H9 (cell line): Measurements from ENCODE around the gene HS6ST1. TPM values are rescaled to one million over a fixed set of nuclear protein-coding genes. Genes with fewer than 3 reads are reported as not detected.

Experiments
- DNase-seq: peaks from one replicate; pipeline ENCODE4 v3.0.0-alpha.2; 2017
- H2AFZ ChIP-seq: one replicate; pipeline ENCODE4 v1.6.1; 2013; ENCODE audit warnings: mild to moderate bottlenecking, low read length, control low read depth, moderate library complexity
- H2AK5ac ChIP-seq: 2 replicates; pipeline ENCODE4 v1.6.1; 2013; ENCODE audit warnings: low read length, control low read depth, mixed read lengths; ENCODE audit not compliant: insufficient read length
- H2BK120ac ChIP-seq: one replicate; pipeline ENCODE4 v1.6.1; 2013; ENCODE audit warnings: low read depth, mild to moderate bottlenecking, low read length, control low read depth, inconsistent platforms; ENCODE audit not compliant: poor library complexity, severe bottlenecking
- H2BK12ac ChIP-seq: 2 replicates; pipeline ENCODE4 v1.6.1; 2013; ENCODE audit warnings: low read length, control low read depth, mixed read lengths, low read depth; ENCODE audit not compliant: insufficient read length
- H2BK15ac ChIP-seq: 2 replicates; pipeline ENCODE4 v1.6.1; 2013; ENCODE audit warnings: low read depth, low read length, control low read depth
- H2BK20ac ChIP-seq: one replicate; pipeline ENCODE4 v1.6.1; 2013; ENCODE audit warnings: low read depth, mild to moderate bottlenecking, low read length, control low read depth, inconsistent platforms; ENCODE audit not compliant: poor library complexity, severe bottlenecking
- H2BK5ac ChIP-seq: 2 replicates; pipeline ENCODE4 v1.6.1; 2013; ENCODE audit warnings: low read length, control low read depth, mixed read lengths; ENCODE audit not compliant: insufficient read length
- H3K14ac ChIP-seq: 2 replicates; pipeline ENCODE4 v1.6.1; 2013; ENCODE audit warnings: low read length, control low read depth; ENCODE audit not compliant: insufficient read depth
- H3K18ac ChIP-seq: 2 replicates; pipeline ENCODE4 v1.6.1; 2013; ENCODE audit warnings: low read depth, mild to moderate bottlenecking, mixed read lengths, low read length, control low read depth; ENCODE audit not compliant: insufficient read length
- H3K23ac ChIP-seq: 2 replicates; pipeline ENCODE4 v1.6.1; 2013; ENCODE audit warnings: low read length, control low read depth, mixed read lengths, low read depth; ENCODE audit not compliant: insufficient read length
- H3K23me2 ChIP-seq: 2 replicates; pipeline ENCODE4 v1.6.1; 2013; ENCODE audit warnings: low read depth, mild to moderate bottlenecking, mixed read lengths, low read length, control low read depth; ENCODE audit not compliant: insufficient read length, poor library complexity, severe bottlenecking
- H3K27ac ChIP-seq: 2 replicates; pipeline ENCODE4 v1.5.1; 2013; ENCODE audit warnings: low read length, control low read depth, mixed read lengths, low read depth; ENCODE audit not compliant: insufficient read length
- H3K27me3 ChIP-seq: 2 replicates; pipeline ENCODE4 v1.6.1; 2013; ENCODE audit warnings: low read length, control low read depth, inconsistent platforms; ENCODE audit not compliant: insufficient read depth
- H3K4ac ChIP-seq: 2 replicates; pipeline ENCODE4 v1.6.1; 2013; ENCODE audit warnings: low read depth, mild to moderate bottlenecking, control low read depth, inconsistent platforms, low read length, moderate library complexity
- H3K4me1 ChIP-seq: 2 replicates; pipeline ENCODE4 v1.6.1; 2013; ENCODE audit warnings: low read length, control low read depth, inconsistent platforms; ENCODE audit not compliant: insufficient read depth
- H3K4me2 ChIP-seq: 2 replicates; pipeline ENCODE4 v1.6.1; 2013; ENCODE audit warnings: low read length, control low read depth, mixed read lengths; ENCODE audit not compliant: insufficient read length, insufficient read depth
- H3K56ac ChIP-seq: 2 replicates; pipeline ENCODE4 v1.6.1; 2013; ENCODE audit warnings: low read depth, mild to moderate bottlenecking, mixed read lengths, low read length, control low read depth; ENCODE audit not compliant: insufficient read length
- H3K79me1 ChIP-seq: 2 replicates; pipeline ENCODE4 v1.6.1; 2013; ENCODE audit warnings: low read depth, mild to moderate bottlenecking, moderate library complexity, low read length, control low read depth, inconsistent platforms; ENCODE audit not compliant: insufficient read depth, poor library complexity, severe bottlenecking
- H3K79me2 ChIP-seq: 2 replicates; pipeline ENCODE4 v1.6.1; 2013; ENCODE audit warnings: low read length, control low read depth, inconsistent platforms; ENCODE audit not compliant: insufficient read depth
- H3K9ac ChIP-seq: 2 replicates; pipeline ENCODE4 v1.6.1; 2013; ENCODE audit warnings: low read length, control low read depth, mixed read lengths; ENCODE audit not compliant: insufficient read length; ENCODE audit errors: extremely low read depth
- H3K9me3 ChIP-seq: one replicate; pipeline ENCODE4 v1.6.1; 2013; ENCODE audit warnings: low read depth, low read length, inconsistent platforms; ENCODE audit not compliant: control insufficient read depth
- H3T11ph ChIP-seq: one replicate; pipeline ENCODE4 v1.6.1; 2013; ENCODE audit warnings: mild to moderate bottlenecking, low read length, control low read depth, inconsistent platforms
- H4K20me1 ChIP-seq: one replicate; pipeline ENCODE4 v1.6.1; 2013; ENCODE audit not compliant: control insufficient read depth, insufficient read length, insufficient read depth
- H4K5ac ChIP-seq: 2 replicates; pipeline ENCODE4 v1.6.1; 2013; ENCODE audit warnings: low read depth, mild to moderate bottlenecking, mixed read lengths, low read length, control low read depth; ENCODE audit not compliant: insufficient read length
- H4K8ac ChIP-seq: replicated peaks from 2 replicates; pipeline ENCODE4 v1.6.1; 2013; ENCODE audit warnings: low read length, control low read depth, mixed read lengths, low read depth; ENCODE audit not compliant: insufficient read length
- H4K91ac ChIP-seq: 2 replicates; pipeline ENCODE4 v1.6.1; 2013; ENCODE audit warnings: low read depth, mild to moderate bottlenecking, moderate library complexity, mixed read lengths, low read length, control low read depth; ENCODE audit not compliant: insufficient read length
- H3K27ac Mint-ChIP-seq, 3 experiments: 2 replicates in 2 of 3; 3 replicates in 1 of 3; pipeline ENCODE4 v1.8.0; 2020 to 2021; ENCODE audit warnings: mixed read lengths in 3 of 3, mild to moderate bottlenecking in 1 of 3, moderate library complexity in 1 of 3
- H3K27me3 Mint-ChIP-seq: 2 replicates; pipeline ENCODE4 v1.8.0; 2021; ENCODE audit warnings: low read depth, mild to moderate bottlenecking, moderate library complexity, mixed read lengths
- H3K36me3 Mint-ChIP-seq, 3 experiments: 2 replicates in 2 of 3; 3 replicates in 1 of 3; pipeline ENCODE4 v1.8.0; 2020 to 2021; ENCODE audit warnings: low read depth in 3 of 3, mixed read lengths in 3 of 3; ENCODE audit not compliant: insufficient read depth in 1 of 3
- H3K4me1 Mint-ChIP-seq, 2 experiments: 2 replicates each; pipeline ENCODE4 v1.8.0; 2020; ENCODE audit warnings: mixed read lengths in 2 of 2
- H3K4me3 Mint-ChIP-seq, 2 experiments: 2 replicates in 1 of 2; 3 replicates in 1 of 2; pipeline ENCODE4 v1.8.0; 2020 to 2021; ENCODE audit warnings: mild to moderate bottlenecking in 2 of 2, mixed read lengths in 2 of 2, moderate library complexity in 1 of 2
- H3K9me3 Mint-ChIP-seq, 2 experiments: 2 replicates in 1 of 2; 3 replicates in 1 of 2; pipeline ENCODE4 v1.8.0; 2020; ENCODE audit warnings: mild to moderate bottlenecking in 2 of 2, mixed read lengths in 2 of 2, moderate library complexity in 1 of 2
- CTCF ChIP-seq: fragments of 200-600 bp; sonication (generic); conservative IDR thresholded peaks from 3 replicates; pipeline ENCODE4 v1.8.0; 2021; ENCODE audit warnings: antibody characterized with exemption, mild to moderate bottlenecking
- WGBS: extraction: QIAGEN DNeasy Blood & Tissue Kit; methylation state at CpG from one replicate; pipeline ENCODE4 v1.1.7; 2013; ENCODE audit warnings: missing lambda C conversion rate, low lambda C conversion rate, mixed read lengths; ENCODE audit not compliant: insufficient read length; ENCODE audit errors: extremely low coverage; 5-methylcytosine and 5-hydroxymethylcytosine counted together
- total RNA-seq: library from RNA; stranded (reverse); gene quantifications from 2 replicates; pipeline ENCODE4 v1.2.1, GENCODE V29; 2021

Gene HS6ST1
- total RNA-seq, 1 experiment from 2014 or later = 60.2 TPM

GRCh38 chr2:128361376-128362131 lies 42.9 kb upstream of the HS6ST1 start:
- Histone ChIP-seq H2BK120ac (peak overlapping the region; percentile 56), H2BK12ac (peak overlapping the region; percentile 77), H3K4me2 (no peak overlapping the region), H4K91ac (peak overlapping the region; percentile 92), H2BK5ac (no peak overlapping the region), H3K23ac (no peak overlapping the region), H2BK15ac (no peak overlapping the region), H3T11ph (no peak overlapping the region), H3K23me2 (no peaks in the 10 kb centered on the region), H4K5ac (no peak overlapping the region), H3K79me2 (no peaks in the 10 kb centered on the region), H2AK5ac (peak overlapping the region; percentile 28), H2BK20ac (no peak overlapping the region), H3K27me3 (no peaks in the 10 kb centered on the region), H3K4ac (no peak overlapping the region), H2AFZ (no peak overlapping the region), H3K9me3 (no peaks in the 10 kb centered on the region), H3K79me1 (no peaks in the 10 kb centered on the region), H3K56ac (no peak overlapping the region), H3K9ac (no peak overlapping the region), H3K27ac (no peak overlapping the region), H3K18ac (peak overlapping the region; percentile 50), H3K4me1 (peaks cover 7% of the 10 kb centered on the region; the same call in 1 of the 2 replicates), H4K8ac (no peak overlapping the region), H4K20me1 (no peaks in the 10 kb centered on the region), H3K14ac (peak overlapping the region; percentile 16)
- DNase-seq = no peak
- H3K4me3 Mint-ChIP-seq = peak overlapping the region in 1 of 2 experiments; percentile 10; a peak in 1 of 5 replicates
- no peak for TF ChIP-seq CTCF
- H3K36me3 Mint-ChIP-seq = peaks cover 0 to 5% (median 0%) of the 10 kb centered on the region in 3 experiments; a peak in 1 of 7 replicates
- H3K27ac Mint-ChIP-seq = peak overlapping the region; percentile 98; a peak in 4 of 7 replicates
- H3K4me1 Mint-ChIP-seq = peaks cover 35 to 37% of the 10 kb centered on the region in 2 experiments
- peaks cover 6% of the 10 kb centered on the region; the same call in 1 of the 2 replicates for H3K27me3 Mint-ChIP-seq
- WGBS = no CpG with 5 or more reads among the region's 14 CpGs
- peaks cover 0 to 2% of the 10 kb centered on the region in 2 experiments; a peak in 1 of 5 replicates for H3K9me3 Mint-ChIP-seq
